CD4-positive, alpha-beta T cell treated with Interferon gamma for 1 hour (primary cell): Measurements from ENCODE around the gene FAM120C.

Source experiments
- DNase-seq: peaks from one replicate; pipeline ENCODE4 v3.0.0-alpha.2; 2020

Gene FAM120C

DNA sequence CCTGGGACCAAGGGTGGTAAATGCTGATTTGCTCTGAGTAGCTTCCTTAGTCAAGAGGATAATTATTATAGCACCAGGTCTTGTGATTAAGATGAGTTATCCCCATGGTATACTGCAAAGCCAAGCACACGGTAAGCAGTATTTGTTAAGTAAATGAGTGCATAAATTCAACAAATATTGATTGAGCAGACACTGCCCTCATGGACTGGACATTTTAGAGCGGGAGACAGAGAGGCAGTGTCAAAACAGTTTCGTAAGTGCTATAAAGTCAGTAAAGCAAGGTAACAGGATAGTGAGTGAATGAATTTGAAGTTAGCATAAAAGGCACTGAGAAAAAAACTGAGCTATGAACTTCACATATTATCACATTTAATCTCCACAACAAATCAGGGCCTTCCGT lies 152.7 kb downstream of the FAM120C start:
- no peak for DNase-seq

DNA sequence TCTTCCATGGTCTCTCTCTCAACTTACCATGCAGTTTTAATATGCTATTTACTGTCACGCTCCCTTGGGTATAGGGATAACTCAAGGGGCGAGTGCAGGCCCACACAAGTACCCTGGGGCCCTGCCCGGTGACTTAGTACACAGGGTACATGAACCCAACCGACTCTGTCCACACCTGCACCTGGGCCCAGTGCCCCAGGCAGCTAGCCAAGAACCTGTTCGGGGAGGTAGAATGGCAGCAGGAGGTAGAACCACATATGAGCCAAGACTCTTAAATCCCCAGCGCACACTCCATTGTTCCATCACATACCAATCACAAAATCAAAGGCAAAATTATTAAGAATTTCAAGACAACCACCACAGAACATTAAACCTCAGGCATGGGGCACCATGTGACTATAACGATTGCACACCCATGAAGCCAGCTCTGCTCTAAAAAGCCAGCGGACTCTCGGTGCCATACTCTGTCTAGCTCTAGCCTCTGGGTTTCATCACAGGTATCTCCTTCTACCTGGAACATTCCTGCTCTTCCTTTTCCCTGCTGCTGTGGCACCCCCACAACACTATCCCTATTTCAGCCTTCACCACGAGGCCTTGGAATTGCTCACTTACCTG lies 153.4 kb downstream of the FAM120C start:
- no peak for DNase-seq

DNA sequence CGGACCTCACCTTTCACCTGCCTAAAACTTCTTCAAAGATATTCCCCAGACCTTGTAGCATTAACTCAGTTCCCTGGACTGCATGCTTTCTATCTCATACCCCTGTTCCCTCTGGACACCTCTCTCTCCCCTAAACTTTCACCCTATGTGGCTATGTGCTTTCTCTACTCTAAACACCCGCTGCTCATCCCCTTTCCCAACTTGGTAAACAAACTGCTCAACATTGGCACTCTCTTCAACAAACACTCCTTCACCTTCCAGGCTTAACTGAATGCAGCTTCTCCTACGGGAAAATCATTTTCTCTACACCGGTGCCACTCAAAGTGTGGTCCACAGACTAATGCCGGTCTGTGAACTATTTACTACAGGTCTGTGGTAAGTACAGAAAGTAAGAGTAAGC lies 158.7 kb downstream of the FAM120C start:
- no peak for DNase-seq
